ENCODE measurements around the gene NUBP2. TPM values are rescaled to one million over a fixed set of nuclear protein-coding genes. Genes with fewer than 3 reads are reported as not detected.

NUBP2 gene
- total and polyA plus RNA-seq, 2 donors (not counting 1 experiment from before 2014, with no cell fraction given), result 13.5 to 43.6 TPM

DNA sequence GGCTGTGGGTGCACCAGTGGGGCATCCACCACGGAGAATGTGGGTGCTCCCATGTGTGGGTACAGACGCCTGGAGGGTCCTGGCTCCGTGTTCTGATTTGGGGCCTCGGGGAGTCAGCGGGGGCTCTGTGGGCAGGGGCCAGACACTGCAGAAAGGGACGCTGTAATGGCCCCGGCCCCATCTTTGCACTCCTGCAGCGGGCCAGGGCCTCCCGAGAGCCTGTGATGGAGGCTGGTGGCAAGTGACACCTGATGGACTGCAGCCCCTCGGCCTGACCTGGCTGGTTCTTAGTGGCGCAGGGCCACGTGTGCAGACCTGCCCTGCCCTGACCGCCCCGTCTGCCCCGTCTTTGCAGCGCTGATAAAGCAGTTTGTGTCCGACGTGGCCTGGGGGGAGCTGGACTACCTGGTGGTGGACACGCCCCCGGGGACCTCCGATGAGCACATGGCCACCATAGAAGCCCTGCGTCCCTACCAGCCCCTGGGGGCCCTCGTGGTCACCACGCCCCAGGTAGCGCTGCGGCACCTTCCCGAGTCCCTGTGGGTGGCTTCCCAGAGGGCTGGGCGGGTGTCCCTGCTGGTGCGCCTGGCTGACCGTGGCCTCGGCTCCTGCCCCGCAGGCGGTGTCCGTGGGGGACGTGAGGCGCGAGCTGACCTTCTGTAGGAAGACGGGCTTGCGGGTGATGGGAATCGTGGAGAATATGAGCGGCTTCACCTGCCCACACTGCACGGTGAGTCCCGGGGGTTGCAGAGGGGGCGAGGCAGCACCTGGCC lies 4.7 kb downstream of the NUBP2 start:
- no peaks in the 10 kb centered on the region for H4K20me1 ChIP-seq (ENCODE audit: control insufficient read depth, extremely low read depth, insufficient read depth, low read length)
- peaks cover 2% of the 10 kb centered on the region for H3K4me1 ChIP-seq (ENCODE audit: control insufficient read depth, extremely low read depth, insufficient read depth, low read length)
- no peak overlapping the region for H2AFZ ChIP-seq (ENCODE audit: low read length)
- H3K36me3 ChIP-seq (ENCODE audit: control insufficient read depth, insufficient read depth, low read length), result peaks cover 20% of the 10 kb centered on the region
- no peak for DNase-seq (ENCODE audit: low read depth in 2 of 2)
- TF ChIP-seq EZH2 (IDR thresholded peaks at IDR 0.05; ENCODE audit: low read length, missing control alignments), result no peak
- TF ChIP-seq, protein P1, sequence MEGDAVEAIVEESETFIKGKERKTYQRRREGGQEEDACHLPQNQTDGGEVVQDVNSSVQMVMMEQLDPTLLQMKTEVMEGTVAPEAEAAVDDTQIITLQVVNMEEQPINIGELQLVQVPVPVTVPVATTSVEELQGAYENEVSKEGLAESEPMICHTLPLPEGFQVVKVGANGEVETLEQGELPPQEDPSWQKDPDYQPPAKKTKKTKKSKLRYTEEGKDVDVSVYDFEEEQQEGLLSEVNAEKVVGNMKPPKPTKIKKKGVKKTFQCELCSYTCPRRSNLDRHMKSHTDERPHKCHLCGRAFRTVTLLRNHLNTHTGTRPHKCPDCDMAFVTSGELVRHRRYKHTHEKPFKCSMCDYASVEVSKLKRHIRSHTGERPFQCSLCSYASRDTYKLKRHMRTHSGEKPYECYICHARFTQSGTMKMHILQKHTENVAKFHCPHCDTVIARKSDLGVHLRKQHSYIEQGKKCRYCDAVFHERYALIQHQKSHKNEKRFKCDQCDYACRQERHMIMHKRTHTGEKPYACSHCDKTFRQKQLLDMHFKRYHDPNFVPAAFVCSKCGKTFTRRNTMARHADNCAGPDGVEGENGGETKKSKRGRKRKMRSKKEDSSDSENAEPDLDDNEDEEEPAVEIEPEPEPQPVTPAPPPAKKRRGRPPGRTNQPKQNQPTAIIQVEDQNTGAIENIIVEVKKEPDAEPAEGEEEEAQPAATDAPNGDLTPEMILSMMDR (conservative IDR thresholded peaks at IDR 0.05 in 1 of 2, IDR thresholded peaks at IDR 0.05 in 1 of 2; ENCODE audit: low read depth in 1 of 2, low read length in 2 of 2), result no peak
- no peak overlapping the region for H3K4me3 ChIP-seq (replicated peaks in 1 of 4; ENCODE audit: control extremely low read depth in 1 of 4, insufficient read depth in 1 of 4, low read depth in 3 of 4, low read length in 4 of 4)
- peaks cover 29% of the 10 kb centered on the region for H3K79me2 ChIP-seq (ENCODE audit: control insufficient read depth, insufficient read depth, low read length)
- no peak overlapping the region for H3K9ac ChIP-seq (ENCODE audit: insufficient read depth, low read length)
- H3K27me3 ChIP-seq (ENCODE audit: control insufficient read depth, insufficient read depth, low read length), result no peaks in the 10 kb centered on the region
- H3K27ac ChIP-seq (ENCODE audit: insufficient read depth, low read length), result no peak overlapping the region
- no peaks in the 10 kb centered on the region for H3K9me3 ChIP-seq (ENCODE audit: control insufficient read depth, insufficient read depth, low read depth, low read length)
- no peak overlapping the region for H3K4me2 ChIP-seq (ENCODE audit: extremely low read depth, insufficient read depth, low read length)

DNA sequence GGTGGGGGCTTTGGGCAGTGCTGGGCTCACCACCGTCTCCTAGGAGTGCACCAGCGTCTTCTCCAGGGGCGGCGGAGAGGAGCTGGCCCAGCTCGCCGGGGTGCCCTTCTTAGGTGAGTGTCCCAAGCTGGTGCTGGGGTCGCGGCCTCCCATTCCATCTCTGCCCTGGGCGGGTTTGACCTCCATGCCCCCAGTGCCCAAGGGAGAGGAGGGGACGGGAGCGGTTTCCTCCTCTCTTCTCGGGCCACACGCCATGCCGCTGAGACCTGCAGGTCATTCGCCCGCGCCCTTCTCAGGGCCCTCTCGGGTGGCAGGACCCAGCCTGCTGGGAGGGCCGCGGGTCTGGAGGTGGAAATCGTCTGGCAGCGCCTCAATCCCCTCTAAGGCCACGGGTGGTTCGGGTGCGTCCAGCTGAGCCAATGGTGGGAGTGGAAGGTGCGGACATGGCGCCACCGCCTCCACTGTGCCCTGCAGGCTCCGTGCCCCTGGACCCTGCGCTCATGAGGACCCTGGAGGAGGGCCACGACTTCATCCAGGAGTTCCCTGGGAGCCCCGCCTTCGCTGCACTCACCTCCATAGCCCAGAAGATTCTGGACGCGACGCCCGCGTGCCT lies 5.4 kb downstream of the NUBP2 start:
- TF ChIP-seq EZH2 (IDR thresholded peaks at IDR 0.05; ENCODE audit: low read length, missing control alignments), result no peak
- TF ChIP-seq, protein P1 (conservative IDR thresholded peaks at IDR 0.05 in 1 of 2, IDR thresholded peaks at IDR 0.05 in 1 of 2; ENCODE audit: low read depth in 1 of 2, low read length in 2 of 2), result no peak
- no peaks in the 10 kb centered on the region for H3K9me3 ChIP-seq (ENCODE audit: control insufficient read depth, insufficient read depth, low read depth, low read length)
- H4K20me1 ChIP-seq (ENCODE audit: control insufficient read depth, extremely low read depth, insufficient read depth, low read length), result no peaks in the 10 kb centered on the region
- DNase-seq (ENCODE audit: low read depth in 2 of 2), result no peak
- H2AFZ ChIP-seq (ENCODE audit: low read length), result no peak overlapping the region
- H3K4me1 ChIP-seq (ENCODE audit: control insufficient read depth, extremely low read depth, insufficient read depth, low read length), result peaks cover 2% of the 10 kb centered on the region
- H3K4me2 ChIP-seq (ENCODE audit: extremely low read depth, insufficient read depth, low read length), result no peak overlapping the region
- H3K27me3 ChIP-seq (ENCODE audit: control insufficient read depth, insufficient read depth, low read length), result no peaks in the 10 kb centered on the region
- H3K36me3 ChIP-seq (ENCODE audit: control insufficient read depth, insufficient read depth, low read length), result peaks cover 20% of the 10 kb centered on the region
- peaks cover 29% of the 10 kb centered on the region for H3K79me2 ChIP-seq (ENCODE audit: control insufficient read depth, insufficient read depth, low read length)
- no peak overlapping the region for H3K4me3 ChIP-seq (replicated peaks in 1 of 4; ENCODE audit: control extremely low read depth in 1 of 4, insufficient read depth in 1 of 4, low read depth in 3 of 4, low read length in 4 of 4)
- H3K9ac ChIP-seq (ENCODE audit: insufficient read depth, low read length), result no peak overlapping the region
- H3K27ac ChIP-seq (ENCODE audit: insufficient read depth, low read length), result no peak overlapping the region

DNA sequence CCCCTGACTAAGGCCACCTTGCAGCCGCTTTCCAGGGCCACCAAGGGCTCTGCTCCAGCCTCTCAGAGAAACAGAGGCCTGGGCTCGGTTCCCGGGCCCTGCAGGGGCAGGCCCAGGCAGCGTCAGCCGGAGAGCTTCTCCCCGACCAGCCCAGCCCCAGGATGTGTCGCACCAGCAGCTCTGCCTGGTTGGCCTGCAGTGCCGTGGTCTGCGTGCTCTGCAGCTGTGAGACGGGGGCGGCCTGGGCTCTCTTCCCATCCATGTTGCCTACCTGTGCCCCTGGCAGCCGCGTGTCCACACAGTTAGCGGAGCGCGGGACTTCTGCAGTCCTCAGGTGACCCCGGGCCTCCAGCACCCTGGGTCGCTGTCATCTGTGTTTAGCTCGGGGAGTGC lies 5.9 kb downstream of the NUBP2 start:
- TF ChIP-seq, protein P1 (conservative IDR thresholded peaks at IDR 0.05 in 1 of 2, IDR thresholded peaks at IDR 0.05 in 1 of 2; ENCODE audit: low read depth in 1 of 2, low read length in 2 of 2), result no peak
- no peak for TF ChIP-seq EZH2 (IDR thresholded peaks at IDR 0.05; ENCODE audit: low read length, missing control alignments)
- Histone ChIP-seq H3K4me1 (ENCODE audit: control insufficient read depth, extremely low read depth, insufficient read depth, low read length) (peaks cover 2% of the 10 kb centered on the region), H3K9ac (ENCODE audit: insufficient read depth, low read length) (no peak overlapping the region), H3K27me3 (ENCODE audit: control insufficient read depth, insufficient read depth, low read length) (no peaks in the 10 kb centered on the region), H3K27ac (ENCODE audit: insufficient read depth, low read length) (no peak overlapping the region), H2AFZ (ENCODE audit: low read length) (no peak overlapping the region), H3K4me2 (ENCODE audit: extremely low read depth, insufficient read depth, low read length) (no peak overlapping the region), H3K36me3 (ENCODE audit: control insufficient read depth, insufficient read depth, low read length) (peaks cover 20% of the 10 kb centered on the region), H4K20me1 (ENCODE audit: control insufficient read depth, extremely low read depth, insufficient read depth, low read length) (no peaks in the 10 kb centered on the region), H3K9me3 (ENCODE audit: control insufficient read depth, insufficient read depth, low read depth, low read length) (no peaks in the 10 kb centered on the region), H3K4me3 (replicated peaks in 1 of 4; ENCODE audit: control extremely low read depth in 1 of 4, insufficient read depth in 1 of 4, low read depth in 3 of 4, low read length in 4 of 4) (no peak overlapping the region), H3K79me2 (ENCODE audit: control insufficient read depth, insufficient read depth, low read length) (peaks cover 26% of the 10 kb centered on the region)
- no peak for DNase-seq (ENCODE audit: low read depth in 2 of 2)

Measured in fibroblast of lung (primary cell).